Measurements from ENCODE around the gene PQBP1.

The PQBP1 gene

DNA sequence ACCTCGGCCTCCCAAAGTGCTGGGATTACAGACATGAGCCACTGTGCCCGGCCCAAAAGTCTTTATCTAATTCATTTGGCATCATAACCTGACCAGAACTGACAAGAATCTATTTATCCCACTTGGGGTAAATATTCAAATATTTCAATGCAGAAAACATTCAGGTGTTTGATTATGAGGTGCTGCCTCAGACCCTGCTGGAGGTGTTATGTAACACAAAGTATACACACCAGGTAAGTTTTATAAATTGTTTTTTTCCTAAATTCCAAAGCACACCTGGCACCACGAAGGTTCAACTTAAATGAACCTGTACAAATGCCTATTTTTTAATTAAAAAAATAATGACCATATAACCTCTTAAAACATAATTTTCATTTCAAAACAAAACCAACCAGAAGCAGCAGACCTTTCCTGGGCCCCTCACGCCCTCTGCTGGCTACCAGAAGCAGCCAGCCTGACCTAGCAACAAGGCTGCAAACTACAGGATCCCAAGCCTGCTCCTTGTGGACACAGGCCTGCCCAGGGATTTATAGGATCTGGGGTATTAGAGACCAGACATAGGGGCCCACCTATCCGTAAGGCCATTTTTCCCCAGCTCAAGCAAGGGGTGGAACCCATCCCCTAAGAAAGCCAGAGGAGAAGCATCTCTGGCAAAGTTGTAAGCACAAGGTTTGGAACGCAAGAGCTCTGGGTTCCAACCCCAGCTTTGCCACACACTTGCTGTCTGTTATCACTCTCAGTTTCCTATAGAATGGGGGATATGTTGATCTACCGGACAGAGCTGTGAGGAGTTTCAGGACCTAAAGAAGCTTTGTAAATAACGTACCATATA is 48.0 kb downstream of the PQBP1 start (continued):
- TF ChIP-seq ZNF404 (tag by site-specific recombination; IDR thresholded peaks at IDR 0.05) (no peak), SCRT2 (tag by site-specific recombination; IDR thresholded peaks at IDR 0.05) (no peak), ZNF621 (tag by site-specific recombination; IDR thresholded peaks at IDR 0.05) (no peak), ZBTB8A (tag by site-specific recombination; IDR thresholded peaks at IDR 0.05) (no peak), ZNF24 (tag by site-specific recombination; IDR thresholded peaks at IDR 0.05) (no peak), ZNF830 (tag by site-specific recombination; IDR thresholded peaks at IDR 0.05; ENCODE audit: low read depth) (no peak), ZNF664 (tag by site-specific recombination; IDR thresholded peaks at IDR 0.05) (no peak), ZNF248 (tag by site-specific recombination; IDR thresholded peaks at IDR 0.05) (no peak), ZNF600 (tag by site-specific recombination; IDR thresholded peaks at IDR 0.05) (peak; percentile 44; the same call in 1 of the 2 replicates)
- TF ChIP-seq, protein P1, sequence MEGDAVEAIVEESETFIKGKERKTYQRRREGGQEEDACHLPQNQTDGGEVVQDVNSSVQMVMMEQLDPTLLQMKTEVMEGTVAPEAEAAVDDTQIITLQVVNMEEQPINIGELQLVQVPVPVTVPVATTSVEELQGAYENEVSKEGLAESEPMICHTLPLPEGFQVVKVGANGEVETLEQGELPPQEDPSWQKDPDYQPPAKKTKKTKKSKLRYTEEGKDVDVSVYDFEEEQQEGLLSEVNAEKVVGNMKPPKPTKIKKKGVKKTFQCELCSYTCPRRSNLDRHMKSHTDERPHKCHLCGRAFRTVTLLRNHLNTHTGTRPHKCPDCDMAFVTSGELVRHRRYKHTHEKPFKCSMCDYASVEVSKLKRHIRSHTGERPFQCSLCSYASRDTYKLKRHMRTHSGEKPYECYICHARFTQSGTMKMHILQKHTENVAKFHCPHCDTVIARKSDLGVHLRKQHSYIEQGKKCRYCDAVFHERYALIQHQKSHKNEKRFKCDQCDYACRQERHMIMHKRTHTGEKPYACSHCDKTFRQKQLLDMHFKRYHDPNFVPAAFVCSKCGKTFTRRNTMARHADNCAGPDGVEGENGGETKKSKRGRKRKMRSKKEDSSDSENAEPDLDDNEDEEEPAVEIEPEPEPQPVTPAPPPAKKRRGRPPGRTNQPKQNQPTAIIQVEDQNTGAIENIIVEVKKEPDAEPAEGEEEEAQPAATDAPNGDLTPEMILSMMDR (tag by site-specific recombination; IDR thresholded peaks at IDR 0.05), result peak; percentile 39; the same call in 1 of the 2 replicates
- TF ChIP-seq, protein P2, sequence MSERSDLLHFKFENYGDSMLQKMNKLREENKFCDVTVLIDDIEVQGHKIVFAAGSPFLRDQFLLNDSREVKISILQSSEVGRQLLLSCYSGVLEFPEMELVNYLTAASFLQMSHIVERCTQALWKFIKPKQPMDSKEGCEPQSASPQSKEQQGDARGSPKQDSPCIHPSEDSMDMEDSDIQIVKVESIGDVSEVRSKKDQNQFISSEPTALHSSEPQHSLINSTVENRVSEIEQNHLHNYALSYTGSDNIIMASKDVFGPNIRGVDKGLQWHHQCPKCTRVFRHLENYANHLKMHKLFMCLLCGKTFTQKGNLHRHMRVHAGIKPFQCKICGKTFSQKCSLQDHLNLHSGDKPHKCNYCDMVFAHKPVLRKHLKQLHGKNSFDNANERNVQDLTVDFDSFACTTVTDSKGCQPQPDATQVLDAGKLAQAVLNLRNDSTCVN (tag by site-specific recombination; optimal IDR thresholded peaks at IDR 0.05), result no peak

DNA sequence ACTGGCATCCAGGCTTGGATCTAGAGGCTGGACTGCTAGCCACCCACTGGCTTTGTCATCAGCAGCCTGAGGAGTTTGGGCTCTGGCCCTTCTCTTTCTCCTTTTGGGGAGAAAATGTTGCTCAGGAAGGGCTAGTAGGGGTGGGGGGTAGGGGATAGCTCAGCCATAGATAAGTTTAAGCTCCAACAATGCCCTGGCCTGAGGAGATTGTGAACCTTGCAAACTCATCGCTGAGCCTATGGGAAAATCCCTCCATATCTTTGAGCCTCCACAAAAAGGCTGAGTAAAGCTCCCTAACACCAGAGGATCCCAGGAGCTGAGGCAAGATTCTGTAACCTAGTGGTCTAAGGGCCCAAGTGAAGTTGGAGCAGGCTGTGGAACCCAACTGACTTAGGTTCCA is 50.9 kb downstream of the PQBP1 start:
- Histone ChIP-seq H3K4me1 (ENCODE audit: control insufficient read depth, insufficient read depth, low read length) (no peaks in the 10 kb centered on the region), H3K27ac (ENCODE audit: extremely low read depth, low read depth, low read length) (no peak overlapping the region), H3K4me3 (ENCODE audit: low read depth, low read length) (no peak overlapping the region), H3K9me3 (ENCODE audit: control insufficient read depth, insufficient read depth, low read depth, low read length) (no peaks in the 10 kb centered on the region), H3K36me3 (ENCODE audit: control insufficient read depth in 2 of 2, insufficient read depth in 1 of 2, low read length in 2 of 2) (peaks cover 0 to 39% of the 10 kb centered on the region in 2 experiments; a peak in 2 of 3 replicates)
- POLR2A ChIA-PET, result interaction anchor here (0.5 to 1.5 kb wide), 3 partner anchors 9 to 272 kb away, joined by 3 to 4 read pairs (median 4); no protein-coding TSS in a partner anchor
- CTCF ChIA-PET, result interaction anchor here (1.2 kb wide), 1 partner anchor 11 kb away, joined by 3 read pairs; no protein-coding TSS in a partner anchor
- TF ChIP-seq GLI2 (tag by site-specific recombination; IDR thresholded peaks at IDR 0.05; ENCODE audit: borderline replicate concordance, low read depth), result no peak
- TF ChIP-seq ZNF501 (tag by site-specific recombination; IDR thresholded peaks at IDR 0.05), result no peak
- TF ChIP-seq, protein P3, sequence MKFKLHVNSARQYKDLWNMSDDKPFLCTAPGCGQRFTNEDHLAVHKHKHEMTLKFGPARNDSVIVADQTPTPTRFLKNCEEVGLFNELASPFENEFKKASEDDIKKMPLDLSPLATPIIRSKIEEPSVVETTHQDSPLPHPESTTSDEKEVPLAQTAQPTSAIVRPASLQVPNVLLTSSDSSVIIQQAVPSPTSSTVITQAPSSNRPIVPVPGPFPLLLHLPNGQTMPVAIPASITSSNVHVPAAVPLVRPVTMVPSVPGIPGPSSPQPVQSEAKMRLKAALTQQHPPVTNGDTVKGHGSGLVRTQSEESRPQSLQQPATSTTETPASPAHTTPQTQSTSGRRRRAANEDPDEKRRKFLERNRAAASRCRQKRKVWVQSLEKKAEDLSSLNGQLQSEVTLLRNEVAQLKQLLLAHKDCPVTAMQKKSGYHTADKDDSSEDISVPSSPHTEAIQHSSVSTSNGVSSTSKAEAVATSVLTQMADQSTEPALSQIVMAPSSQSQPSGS (tag by site-specific recombination; IDR thresholded peaks at IDR 0.05; ENCODE audit: low read depth), result no peak
- no peak for TF ChIP-seq ZNF707 (tag by site-specific recombination; IDR thresholded peaks at IDR 0.05)
- no peak for TF ChIP-seq ZNF174 (tag by site-specific recombination; IDR thresholded peaks at IDR 0.05)
- no peak for TF ChIP-seq ZIC2 (tag by site-specific recombination; IDR thresholded peaks at IDR 0.05)
- no peak for TF ChIP-seq WT1 (tag by site-specific recombination; IDR thresholded peaks at IDR 0.05)
